Loucy (cell line): ENCODE data around the gene TGOLN2.
A peak's percentile ranks its signal among the peaks of the same experiment; 100 is the strongest.

Experiments used
- H2AFZ ChIP-seq: fragments of 200-600 bp; sonication (generic); 2 replicates; pipeline ENCODE4 v1.6.0; 2016; ENCODE audit warnings: antibody characterized with exemption, mild to moderate bottlenecking, low read length, moderate library complexity
- H3F3A ChIP-seq: fragments of 200-600 bp; 2 replicates; pipeline ENCODE4 v1.6.0; 2016; ENCODE audit warnings: antibody characterized with exemption, low read depth, mild to moderate bottlenecking
- H3K27me3 ChIP-seq: fragments of 200-600 bp; sonication (generic); 2 replicates; pipeline ENCODE4 v1.6.1; 2014; ENCODE audit warnings: low read length, mild to moderate bottlenecking; ENCODE audit not compliant: insufficient read depth, poor library complexity, severe bottlenecking
- H3K36me3 ChIP-seq: fragments of 200-600 bp; sonication (generic); 2 replicates; pipeline ENCODE4 v1.6.1; 2016; ENCODE audit warnings: low read length; ENCODE audit not compliant: insufficient read depth
- H3K4me1 ChIP-seq: fragments of 200-600 bp; sonication (generic); 2 replicates; pipeline ENCODE4 v1.5.1; 2014; ENCODE audit warnings: low read length, mild to moderate bottlenecking; ENCODE audit not compliant: insufficient read depth, poor library complexity, severe bottlenecking
- H3K4me2 ChIP-seq: fragments of 200-600 bp; sonication (generic); 2 replicates; pipeline ENCODE4 v1.6.0; 2014; ENCODE audit warnings: antibody characterized with exemption, low read length, low read depth, mild to moderate bottlenecking; ENCODE audit not compliant: poor library complexity, severe bottlenecking
- H3K4me3 ChIP-seq: fragments of 200-600 bp; sonication (generic); 2 replicates; pipeline ENCODE4 v1.5.1; 2014; ENCODE audit warnings: low read length, mild to moderate bottlenecking, mixed read lengths; ENCODE audit not compliant: poor library complexity, severe bottlenecking
- H3K79me2 ChIP-seq: fragments of 200-600 bp; sonication (generic); 2 replicates; pipeline ENCODE4 v1.6.1; 2014; ENCODE audit warnings: low read length; ENCODE audit not compliant: insufficient read depth
- H3K9ac ChIP-seq: fragments of 200-600 bp; sonication (generic); 2 replicates; pipeline ENCODE4 v1.6.0; 2014; ENCODE audit warnings: mild to moderate bottlenecking, low read depth, low read length, moderate library complexity; ENCODE audit not compliant: poor library complexity, severe bottlenecking
- H3K9me2 ChIP-seq: fragments of 200-600 bp; sonication (generic); replicated peaks from 2 replicates; pipeline ENCODE4 v1.6.1; 2016; ENCODE audit warnings: low read depth, low read length, mixed read lengths
- H3K9me3 ChIP-seq: fragments of 200-600 bp; sonication (generic); 2 replicates; pipeline ENCODE4 v1.6.1; 2014; ENCODE audit warnings: mild to moderate bottlenecking, antibody characterized with exemption, low read length, low read depth; ENCODE audit not compliant: insufficient read depth
- H4K20me1 ChIP-seq: fragments of 200-600 bp; sonication (generic); 2 replicates; pipeline ENCODE4 v1.6.0; 2014; ENCODE audit warnings: antibody characterized with exemption, low read length, mild to moderate bottlenecking; ENCODE audit not compliant: insufficient read depth, poor library complexity, severe bottlenecking
- EZH2phosphoT487 ChIP-seq: fragments of 200-600 bp; IDR thresholded peaks from 2 replicates; pipeline ENCODE4 v1.6.1; 2018; ENCODE audit warnings: antibody characterized with exemption, mild to moderate bottlenecking, moderate library complexity, borderline replicate concordance
- TF ChIP-seq, protein P1 (sequence below): fragments of 200-600 bp; sonication (generic); conservative IDR thresholded peaks from 2 replicates; pipeline ENCODE4 v1.5.1; 2014; ENCODE audit warnings: mild to moderate bottlenecking, antibody characterized with exemption, low read length

Gene TGOLN2

GRCh38 chr2:85327822-85328617 is at the start of gene TGOLN2:
Gene TGOLN2 (minus strand): TSS chr2:85327989. CDS start chr2:85327962, 27 bp downstream.
- peaks cover 57% of the 10 kb centered on the region for H3K79me2 ChIP-seq
- H4K20me1 ChIP-seq, result peaks cover 43% of the 10 kb centered on the region

DNA sequence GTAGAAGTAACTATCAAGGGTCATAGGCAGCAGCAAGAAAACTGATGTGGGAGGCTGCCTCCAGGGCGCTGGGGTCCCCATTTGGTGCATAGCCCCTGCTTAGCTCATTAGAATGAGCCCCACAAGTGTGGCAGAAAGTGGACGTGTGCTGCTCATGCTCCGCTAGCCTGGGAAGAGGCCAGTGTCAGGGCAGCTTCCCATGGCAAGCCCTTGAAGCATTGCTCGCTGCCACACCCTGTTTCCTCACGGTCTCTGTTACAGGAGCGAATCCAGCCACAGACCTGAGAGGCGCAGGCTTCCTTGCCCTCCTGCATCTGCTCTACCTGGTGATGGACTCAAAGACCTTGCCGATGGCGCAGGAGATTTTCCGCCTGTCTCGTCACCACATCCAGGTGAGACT is 49.3 kb upstream of the TGOLN2 start:
- H3K4me3 ChIP-seq, result no peak overlapping the region
- TF ChIP-seq EZH2phosphoT487, result no peak
- TF ChIP-seq, protein P1, sequence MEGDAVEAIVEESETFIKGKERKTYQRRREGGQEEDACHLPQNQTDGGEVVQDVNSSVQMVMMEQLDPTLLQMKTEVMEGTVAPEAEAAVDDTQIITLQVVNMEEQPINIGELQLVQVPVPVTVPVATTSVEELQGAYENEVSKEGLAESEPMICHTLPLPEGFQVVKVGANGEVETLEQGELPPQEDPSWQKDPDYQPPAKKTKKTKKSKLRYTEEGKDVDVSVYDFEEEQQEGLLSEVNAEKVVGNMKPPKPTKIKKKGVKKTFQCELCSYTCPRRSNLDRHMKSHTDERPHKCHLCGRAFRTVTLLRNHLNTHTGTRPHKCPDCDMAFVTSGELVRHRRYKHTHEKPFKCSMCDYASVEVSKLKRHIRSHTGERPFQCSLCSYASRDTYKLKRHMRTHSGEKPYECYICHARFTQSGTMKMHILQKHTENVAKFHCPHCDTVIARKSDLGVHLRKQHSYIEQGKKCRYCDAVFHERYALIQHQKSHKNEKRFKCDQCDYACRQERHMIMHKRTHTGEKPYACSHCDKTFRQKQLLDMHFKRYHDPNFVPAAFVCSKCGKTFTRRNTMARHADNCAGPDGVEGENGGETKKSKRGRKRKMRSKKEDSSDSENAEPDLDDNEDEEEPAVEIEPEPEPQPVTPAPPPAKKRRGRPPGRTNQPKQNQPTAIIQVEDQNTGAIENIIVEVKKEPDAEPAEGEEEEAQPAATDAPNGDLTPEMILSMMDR, result no peak

More at GRCh38 chr2:85327822-85328617, at the start of gene TGOLN2:
- peak within 1 kb of the TSS; percentile 82 for H3K4me3 ChIP-seq
- no peaks in the 10 kb centered on the region for H3K9me3 ChIP-seq
- H3K36me3 ChIP-seq, result peaks cover 17% of the 10 kb centered on the region; the same call in 1 of the 2 replicates
- no peaks in the 10 kb centered on the region for H3F3A ChIP-seq
- peaks cover 32% of the 10 kb centered on the region for H3K4me1 ChIP-seq
- H3K9me2 ChIP-seq, result no peaks in the 10 kb centered on the region
- no peaks in the 10 kb centered on the region for H3K27me3 ChIP-seq
- no peak for TF ChIP-seq EZH2phosphoT487
- TF ChIP-seq, protein P1, result no peak
- H3K9ac ChIP-seq, result peak within 1 kb of the TSS; percentile 90
- peak within 1 kb of the TSS; percentile 69 for H2AFZ ChIP-seq
- peak within 1 kb of the TSS; percentile 98 for H3K4me2 ChIP-seq

GRCh38 chr2:85376291-85377065 is 48.7 kb upstream of the TGOLN2 start:
- H3K4me3 ChIP-seq, result no peak overlapping the region
- no peaks in the 10 kb centered on the region for H3K4me1 ChIP-seq

More for the DNA sequence above, 49.3 kb upstream of the TGOLN2 start:
- no peak overlapping the region for H3K9ac ChIP-seq
- peaks cover 6% of the 10 kb centered on the region for H3K36me3 ChIP-seq
- H3K27me3 ChIP-seq, result no peaks in the 10 kb centered on the region
- H3K4me1 ChIP-seq, result no peaks in the 10 kb centered on the region
- no peaks in the 10 kb centered on the region for H3K9me2 ChIP-seq
- no peak overlapping the region for H2AFZ ChIP-seq
- H3F3A ChIP-seq, result no peaks in the 10 kb centered on the region
- no peak overlapping the region for H3K4me2 ChIP-seq
- H3K9me3 ChIP-seq, result 0 out of 2 replicates have a peak, but pooled peaks cover 3% of the 10 kb centered on the region
- H3K79me2 ChIP-seq, result no peaks in the 10 kb centered on the region
- no peaks in the 10 kb centered on the region for H4K20me1 ChIP-seq

More at GRCh38 chr2:85376291-85377065, 48.7 kb upstream of the TGOLN2 start:
- TF ChIP-seq EZH2phosphoT487, result no peak
- TF ChIP-seq, protein P1, result no peak
- Histone ChIP-seq H3K9ac (no peak overlapping the region), H2AFZ (no peak overlapping the region), H3F3A (no peaks in the 10 kb centered on the region), H3K36me3 (peaks cover 6% of the 10 kb centered on the region), H3K9me3 (0 out of 2 replicates have a peak, but pooled peaks cover 3% of the 10 kb centered on the region), H3K79me2 (no peaks in the 10 kb centered on the region), H3K4me2 (no peak overlapping the region), H3K27me3 (no peaks in the 10 kb centered on the region), H4K20me1 (no peaks in the 10 kb centered on the region), H3K9me2 (no peaks in the 10 kb centered on the region)
